Trophoblast cell (in vitro differentiated cells and primary cell): ENCODE measurements around the gene MCTP1.

Experiments
- DNase-seq, 2 donors: peaks; one replicate each; pipeline ENCODE4 v3.0.0-alpha.2; 2016
- H2AFZ ChIP-seq: 2 replicates; pipeline ENCODE4 v1.6.1; 2013; ENCODE audit warnings: low read length, moderate library complexity, mild to moderate bottlenecking; ENCODE audit not compliant: insufficient read depth, poor library complexity
- H2AK5ac ChIP-seq: 2 replicates; pipeline ENCODE4 v1.6.1; 2013; ENCODE audit warnings: mild to moderate bottlenecking, low read length
- H2BK120ac ChIP-seq: 2 replicates; pipeline ENCODE4 v1.6.1; 2013; ENCODE audit warnings: low read length, mild to moderate bottlenecking, moderate library complexity; ENCODE audit not compliant: insufficient read depth, poor library complexity
- H2BK12ac ChIP-seq: 2 replicates; pipeline ENCODE4 v1.6.1; 2013; ENCODE audit warnings: mild to moderate bottlenecking, low read length, moderate library complexity
- H2BK5ac ChIP-seq: 2 replicates; pipeline ENCODE4 v1.6.1; 2013; ENCODE audit warnings: low read length, low read depth, moderate library complexity, mild to moderate bottlenecking; ENCODE audit not compliant: poor library complexity
- H3K14ac ChIP-seq: 2 replicates; pipeline ENCODE4 v1.6.1; 2013; ENCODE audit warnings: mild to moderate bottlenecking, low read length
- H3K18ac ChIP-seq: 2 replicates; pipeline ENCODE4 v1.6.1; 2013; ENCODE audit warnings: mild to moderate bottlenecking, low read length
- H3K23ac ChIP-seq: 2 replicates; pipeline ENCODE4 v1.6.1; 2013; ENCODE audit warnings: low read length
- H3K27ac ChIP-seq: 2 replicates; pipeline ENCODE4 v1.5.1; 2013; ENCODE audit warnings: low read depth, mild to moderate bottlenecking, inconsistent platforms, low read length, moderate library complexity
- H3K27me3 ChIP-seq: 2 replicates; pipeline ENCODE4 v1.6.1; 2013; ENCODE audit warnings: inconsistent platforms, mild to moderate bottlenecking, low read length, moderate library complexity; ENCODE audit not compliant: insufficient read depth
- H3K36me3 ChIP-seq, 2 experiments: 1 replicate in 1 of 2; 2 replicates in 1 of 2; pipeline ENCODE4 v1.6.1; 2013; ENCODE audit warnings: low read length in 2 of 2, mild to moderate bottlenecking in 2 of 2, moderate library complexity in 1 of 2; ENCODE audit not compliant: insufficient read depth in 2 of 2, control insufficient read depth in 1 of 2
- H3K4ac ChIP-seq: 2 replicates; pipeline ENCODE4 v1.6.1; 2013; ENCODE audit warnings: low read depth, mild to moderate bottlenecking, low read length, moderate library complexity
- H3K4me1 ChIP-seq, 2 experiments: 1 replicate in 1 of 2; 2 replicates in 1 of 2; pipeline ENCODE4 v1.6.1; 2013; ENCODE audit warnings: low read length in 2 of 2, mild to moderate bottlenecking in 2 of 2, moderate library complexity in 1 of 2; ENCODE audit not compliant: insufficient read depth in 2 of 2, control insufficient read depth in 1 of 2
- H3K4me2 ChIP-seq: 2 replicates; pipeline ENCODE4 v1.6.1; 2013; ENCODE audit warnings: inconsistent platforms, mild to moderate bottlenecking, low read length, moderate library complexity
- H3K4me3 ChIP-seq: 2 replicates; pipeline ENCODE4 v1.5.1; 2013; ENCODE audit warnings: mild to moderate bottlenecking, low read depth, low read length, inconsistent platforms
- H3K79me1 ChIP-seq: one replicate; pipeline ENCODE4 v1.6.1; 2013; ENCODE audit warnings: low read length
- H3K79me2 ChIP-seq: 2 replicates; pipeline ENCODE4 v1.6.1; 2013; ENCODE audit warnings: low read length, mild to moderate bottlenecking; ENCODE audit not compliant: control insufficient read depth, insufficient read depth, poor library complexity
- H3K9ac ChIP-seq: 2 replicates; pipeline ENCODE4 v1.6.1; 2013; ENCODE audit warnings: mild to moderate bottlenecking, low read length
- H3K9me3 ChIP-seq: 2 replicates; pipeline ENCODE4 v1.6.1; 2013; ENCODE audit warnings: low read depth, mild to moderate bottlenecking, control low read depth, inconsistent platforms, low read length; ENCODE audit not compliant: insufficient read depth
- H4K12ac ChIP-seq: 2 replicates; pipeline ENCODE4 v1.6.1; 2013; ENCODE audit warnings: low read depth, mild to moderate bottlenecking, low read length, moderate library complexity
- H4K8ac ChIP-seq: 2 replicates; pipeline ENCODE4 v1.6.1; 2013; ENCODE audit warnings: low read depth, mild to moderate bottlenecking, low read length, moderate library complexity
- H4K91ac ChIP-seq: one replicate; pipeline ENCODE4 v1.6.1; 2013; ENCODE audit warnings: low read depth, mild to moderate bottlenecking, low read length, moderate library complexity
- WGBS: extraction: QIAGEN DNeasy Blood & Tissue Kit; methylation state at CpG from one replicate; pipeline ENCODE4 v1.1.7; 2013; ENCODE audit warnings: missing lambda C conversion rate; ENCODE audit not compliant: insufficient read length, insufficient coverage; ENCODE audit errors: extremely low coverage; 5-methylcytosine and 5-hydroxymethylcytosine counted together

The MCTP1 gene

GRCh38 chr5:95224701-95225459, 60.0 kb downstream of the MCTP1 start:
- Histone ChIP-seq H3K4me2 (no peak overlapping the region), H2BK12ac (no peak overlapping the region), H2BK5ac (no peak overlapping the region), H3K14ac (no peak overlapping the region), H3K18ac (no peak overlapping the region), H3K79me1 (no peaks in the 10 kb centered on the region), H3K36me3 (no peaks in the 10 kb centered on the region), H3K79me2 (no peaks in the 10 kb centered on the region), H3K9ac (no peak overlapping the region), H3K4me3 (no peak overlapping the region), H3K4ac (no peak overlapping the region), H4K91ac (no peak overlapping the region), H3K23ac (no peak overlapping the region), H3K27me3 (no peaks in the 10 kb centered on the region), H3K27ac (no peak overlapping the region), H2AK5ac (no peak overlapping the region), H3K9me3 (no peaks in the 10 kb centered on the region), H4K8ac (no peak overlapping the region), H3K4me1 (no peaks in the 10 kb centered on the region), H2AFZ (no peak overlapping the region), H4K12ac (no peak overlapping the region), H2BK120ac (no peak overlapping the region)
- DNase-seq: no peak

DNA sequence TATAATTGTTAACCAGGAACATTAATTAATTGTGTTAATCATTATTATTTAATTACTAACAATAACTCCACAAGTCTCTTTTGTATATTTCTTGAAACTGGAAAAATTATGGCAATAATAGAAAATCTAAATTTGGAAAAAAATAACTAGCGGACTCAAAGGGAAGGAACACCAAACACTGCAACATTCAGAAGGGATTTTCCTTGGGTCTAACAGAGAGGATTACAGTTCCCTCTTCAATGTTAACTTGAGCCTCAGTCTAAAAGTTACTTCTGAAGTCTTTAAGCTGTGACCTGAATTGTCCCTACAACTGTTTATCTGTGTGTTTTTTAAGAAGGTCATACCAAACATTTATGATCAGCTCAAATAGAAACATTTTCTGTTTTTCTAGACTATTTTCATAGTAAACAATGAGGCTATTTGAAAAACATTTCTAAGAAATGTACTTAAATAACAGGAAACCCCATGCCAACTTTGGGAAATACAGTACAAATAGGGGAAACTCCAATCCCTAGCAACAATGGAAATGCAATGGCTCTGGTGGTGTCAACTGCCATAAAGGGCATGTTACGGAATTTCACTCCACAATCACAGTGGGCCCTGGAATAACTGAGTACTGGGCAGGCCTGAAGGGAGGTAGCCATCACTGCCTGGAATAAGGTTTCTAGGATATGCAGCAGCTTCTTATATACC, 61.2 kb downstream of the MCTP1 start:
- Histone ChIP-seq H3K23ac (no peak overlapping the region), H2BK12ac (no peak overlapping the region), H3K79me1 (no peaks in the 10 kb centered on the region), H2BK5ac (no peak overlapping the region), H3K4me3 (no peak overlapping the region), H3K14ac (no peak overlapping the region), H3K27ac (no peak overlapping the region), H2AFZ (no peak overlapping the region), H3K4ac (no peak overlapping the region), H3K27me3 (no peaks in the 10 kb centered on the region), H4K91ac (no peak overlapping the region), H3K18ac (no peak overlapping the region), H2AK5ac (no peak overlapping the region), H3K4me1 (no peaks in the 10 kb centered on the region), H3K79me2 (no peaks in the 10 kb centered on the region), H3K36me3 (no peaks in the 10 kb centered on the region), H3K9me3 (no peaks in the 10 kb centered on the region), H3K9ac (no peak overlapping the region), H4K8ac (no peak overlapping the region), H2BK120ac (no peak overlapping the region), H3K4me2 (no peak overlapping the region), H4K12ac (no peak overlapping the region)
- no CpG with 5 or more reads among the region's 2 CpGs for WGBS
- no peak for DNase-seq

- DNase-seq: no peak
- no peak overlapping the region for H4K8ac ChIP-seq
- no peak overlapping the region for H4K12ac ChIP-seq
- no peak overlapping the region for H2BK120ac ChIP-seq
- WGBS: no CpG with 5 or more reads among the region's 2 CpGs
- no peaks in the 10 kb centered on the region for H3K4me1 ChIP-seq
- no peaks in the 10 kb centered on the region for H3K9me3 ChIP-seq
- H3K27ac ChIP-seq: no peak overlapping the region
- no peaks in the 10 kb centered on the region for H3K79me1 ChIP-seq
- H2AK5ac ChIP-seq: no peak overlapping the region
- no peak overlapping the region for H3K4me2 ChIP-seq
- no peak overlapping the region for H3K4ac ChIP-seq
- no peak overlapping the region for H3K14ac ChIP-seq
- H3K18ac ChIP-seq: no peak overlapping the region
- no peaks in the 10 kb centered on the region for H3K27me3 ChIP-seq
- H2BK5ac ChIP-seq: no peak overlapping the region
- H3K4me3 ChIP-seq: no peak overlapping the region
- no peak overlapping the region for H3K23ac ChIP-seq
- no peak overlapping the region for H3K9ac ChIP-seq
- H4K91ac ChIP-seq: no peak overlapping the region
- H3K36me3 ChIP-seq: no peaks in the 10 kb centered on the region
- H3K79me2 ChIP-seq: no peaks in the 10 kb centered on the region
- H2BK12ac ChIP-seq: no peak overlapping the region
- H2AFZ ChIP-seq: no peak overlapping the region
Measured at GRCh38 chr5:95222836-95223235, 62.1 kb downstream of the MCTP1 start.

GRCh38 chr5:95221234-95221633, 63.7 kb downstream of the MCTP1 start:
- H2AK5ac ChIP-seq: no peak overlapping the region
- no peak overlapping the region for H2BK120ac ChIP-seq
- no peak overlapping the region for H4K12ac ChIP-seq
- no CpG with 5 or more reads among the region's 2 CpGs for WGBS
- no peaks in the 10 kb centered on the region for H3K4me1 ChIP-seq
- H3K9me3 ChIP-seq: no peaks in the 10 kb centered on the region
- H3K14ac ChIP-seq: no peak overlapping the region
- H4K8ac ChIP-seq: no peak overlapping the region
- H3K79me2 ChIP-seq: no peaks in the 10 kb centered on the region
- DNase-seq: no peak
- no peak overlapping the region for H3K9ac ChIP-seq
- H3K4ac ChIP-seq: no peak overlapping the region
- H3K4me3 ChIP-seq: no peak overlapping the region
- no peak overlapping the region for H3K23ac ChIP-seq
- H2BK12ac ChIP-seq: no peak overlapping the region
- H4K91ac ChIP-seq: no peak overlapping the region
- no peak overlapping the region for H3K27ac ChIP-seq
- no peak overlapping the region for H3K18ac ChIP-seq
- no peaks in the 10 kb centered on the region for H3K27me3 ChIP-seq
- H2BK5ac ChIP-seq: no peak overlapping the region
- no peak overlapping the region for H2AFZ ChIP-seq
- no peaks in the 10 kb centered on the region for H3K79me1 ChIP-seq
- no peak overlapping the region for H3K4me2 ChIP-seq
- H3K36me3 ChIP-seq: no peaks in the 10 kb centered on the region
